HG02798 (cell line): Measurements from ENCODE around the gene NXPH2.
"Not testable (repeated sequence)": the region's sequence is repeated elsewhere in the genome, so short reads cannot be mapped to it uniquely, and the experiment has no call there.

Experiments used
- ATAC-seq: cut with Tn5 transposase; IDR thresholded peaks from one replicate; pipeline ENCODE4 v1.9.1; 2021; ENCODE audit warnings: mild to moderate bottlenecking; ENCODE audit not compliant: unreplicated experiment, poor library complexity

Gene NXPH2

GRCh38 chr2:138760676-138761075 lies 19.5 kb downstream of the NXPH2 start:
- no peak for ATAC-seq

- ATAC-seq = no peak
These were observed 22.8 kb downstream of the NXPH2 start for GRCh38 chr2:138757384-138757783.

- no peak for ATAC-seq
These were observed 27.8 kb downstream of the NXPH2 start for GRCh38 chr2:138752197-138752956.

- no peak for ATAC-seq
These were observed 35.5 kb downstream of the NXPH2 start for GRCh38 chr2:138744713-138745112.

GRCh38 chr2:138742441-138743057 lies 37.6 kb downstream of the NXPH2 start:
- ATAC-seq = no peak

- ATAC-seq = no peak
These were observed 38.3 kb downstream of the NXPH2 start for GRCh38 chr2:138741851-138742250.

- not testable (repeated sequence) for ATAC-seq
These were observed 43.1 kb downstream of the NXPH2 start for GRCh38 chr2:138737009-138737554.

- ATAC-seq = no peak
These were observed 47.5 kb downstream of the NXPH2 start for GRCh38 chr2:138732651-138733050.

- peak; percentile 76 for ATAC-seq
These were observed 49.6 kb downstream of the NXPH2 start for GRCh38 chr2:138730497-138731030.

- ATAC-seq = no peak
These were observed 52.2 kb downstream of the NXPH2 start for GRCh38 chr2:138727956-138728355.

GRCh38 chr2:138726681-138727080 lies 53.5 kb downstream of the NXPH2 start:
- ATAC-seq = no peak

- no peak for ATAC-seq
These were observed 55.3 kb downstream of the NXPH2 start for GRCh38 chr2:138724729-138725459.

GRCh38 chr2:138724327-138724726 lies 55.9 kb downstream of the NXPH2 start:
- no peak for ATAC-seq

- no peak for ATAC-seq
These were observed 56.8 kb downstream of the NXPH2 start for GRCh38 chr2:138723196-138723987.

- ATAC-seq = no peak
These were observed 57.9 kb downstream of the NXPH2 start for GRCh38 chr2:138722316-138722715.

- ATAC-seq = no peak
These were observed 60.0 kb downstream of the NXPH2 start for GRCh38 chr2:138720035-138720838.

GRCh38 chr2:138718405-138718804 lies 61.8 kb downstream of the NXPH2 start:
- ATAC-seq = no peak

- ATAC-seq = peak; percentile 47
These were observed 64.0 kb downstream of the NXPH2 start for GRCh38 chr2:138716183-138716582.

GRCh38 chr2:138713504-138713903 lies 66.7 kb downstream of the NXPH2 start:
- ATAC-seq = no peak
